Measurements from ENCODE around the gene ATG4A. TPM values are rescaled to one million over a fixed set of nuclear protein-coding genes. Genes with fewer than 3 reads are reported as not detected.

ATG4A gene
- total RNA-seq, 1 experiment from 2014 or later = 4.6 TPM

- H3K4me1 ChIP-seq = no peaks in the 10 kb centered on the region
- ChIA-PET POLR2A (no interaction called here), CTCF (no interaction called here)
- intact Hi-C loops (cut with micrococcal nuclease; ENCODE audit: unreplicated experiment) = no loop called here
- Mint-ChIP-seq H3K36me3 (ENCODE audit: insufficient read depth, unreplicated experiment) (no peaks in the 10 kb centered on the region), H3K4me3 (ENCODE audit: unreplicated experiment) (no peak overlapping the region), H3K9me3 (ENCODE audit: unreplicated experiment) (no peaks in the 10 kb centered on the region), H3K4me1 (ENCODE audit: low read depth, unreplicated experiment) (no peaks in the 10 kb centered on the region), H3K27me3 (ENCODE audit: insufficient read depth, unreplicated experiment) (no peaks in the 10 kb centered on the region), H3K27ac (ENCODE audit: unreplicated experiment) (no peak overlapping the region)
- DNase-seq = no peak
- H3K4me3 ChIP-seq (ENCODE audit: low read depth, low read length) = no peak overlapping the region
- no peak for TF ChIP-seq CTCF (IDR thresholded peaks at IDR 0.05; ENCODE audit: insufficient read depth in 1 of 2, low read depth in 1 of 2, low read length in 1 of 2, severe bottlenecking in 1 of 2, unreplicated experiment in 1 of 2)
- H3K27me3 ChIP-seq (replicated peaks; ENCODE audit: control insufficient read depth, insufficient read depth, low read length) = no peaks in the 10 kb centered on the region
- H3K9me3 ChIP-seq = no peaks in the 10 kb centered on the region
- H3K36me3 ChIP-seq (ENCODE audit: control insufficient read depth, insufficient read depth, low read length) = no peaks in the 10 kb centered on the region
- BruUV-seq (replicated peaks) = no TSS peak
Observed at GRCh38 chrX:108186811-108187210, 95.2 kb downstream of the ATG4A start.

GRCh38 chrX:108198420-108198819 is 106.8 kb downstream of the ATG4A start:
- H3K9me3 Mint-ChIP-seq (ENCODE audit: unreplicated experiment) = no peaks in the 10 kb centered on the region
- BruUV-seq (replicated peaks) = no TSS peak
- intact Hi-C loops (cut with micrococcal nuclease; ENCODE audit: unreplicated experiment) = no loop called here

GRCh38 chrX:108199041-108199440 is 107.5 kb downstream of the ATG4A start:
- CTCF ChIA-PET = no interaction called here
- no peaks in the 10 kb centered on the region for H3K4me1 Mint-ChIP-seq (ENCODE audit: low read depth, unreplicated experiment)
- H3K4me3 Mint-ChIP-seq (ENCODE audit: unreplicated experiment) = no peak overlapping the region
- no peaks in the 10 kb centered on the region for H3K36me3 Mint-ChIP-seq (ENCODE audit: insufficient read depth, unreplicated experiment)
- Histone ChIP-seq H3K36me3 (ENCODE audit: control insufficient read depth, insufficient read depth, low read length) (no peaks in the 10 kb centered on the region), H3K9me3 (no peaks in the 10 kb centered on the region), H3K4me3 (ENCODE audit: low read depth, low read length) (no peak overlapping the region), H3K27me3 (replicated peaks; ENCODE audit: control insufficient read depth, insufficient read depth, low read length) (no peaks in the 10 kb centered on the region), H3K4me1 (no peaks in the 10 kb centered on the region)
- TF ChIP-seq CTCF (IDR thresholded peaks at IDR 0.05; ENCODE audit: insufficient read depth in 1 of 2, low read depth in 1 of 2, low read length in 1 of 2, severe bottlenecking in 1 of 2, unreplicated experiment in 1 of 2) = no peak
- no peak overlapping the region for H3K27ac Mint-ChIP-seq (ENCODE audit: unreplicated experiment)
- POLR2A ChIA-PET = no interaction called here
- DNase-seq = no peak
- no TSS peak for BruUV-seq (replicated peaks)
- no peaks in the 10 kb centered on the region for H3K9me3 Mint-ChIP-seq (ENCODE audit: unreplicated experiment)
- intact Hi-C loops (cut with micrococcal nuclease; ENCODE audit: unreplicated experiment) = no loop called here
- no peaks in the 10 kb centered on the region for H3K27me3 Mint-ChIP-seq (ENCODE audit: insufficient read depth, unreplicated experiment)

More at GRCh38 chrX:108198420-108198819, 106.8 kb downstream of the ATG4A start:
- ChIA-PET CTCF (no interaction called here), POLR2A (no interaction called here)
- H3K4me1 ChIP-seq = no peaks in the 10 kb centered on the region
- Mint-ChIP-seq H3K4me1 (ENCODE audit: low read depth, unreplicated experiment) (no peaks in the 10 kb centered on the region), H3K27ac (ENCODE audit: unreplicated experiment) (no peak overlapping the region), H3K36me3 (ENCODE audit: insufficient read depth, unreplicated experiment) (no peaks in the 10 kb centered on the region), H3K27me3 (ENCODE audit: insufficient read depth, unreplicated experiment) (no peaks in the 10 kb centered on the region), H3K4me3 (ENCODE audit: unreplicated experiment) (no peak overlapping the region)
- TF ChIP-seq CTCF (IDR thresholded peaks at IDR 0.05; ENCODE audit: insufficient read depth in 1 of 2, low read depth in 1 of 2, low read length in 1 of 2, severe bottlenecking in 1 of 2, unreplicated experiment in 1 of 2) = no peak
- H3K36me3 ChIP-seq (ENCODE audit: control insufficient read depth, insufficient read depth, low read length) = no peaks in the 10 kb centered on the region
- H3K9me3 ChIP-seq = no peaks in the 10 kb centered on the region
- no peak for DNase-seq
- no peaks in the 10 kb centered on the region for H3K27me3 ChIP-seq (replicated peaks; ENCODE audit: control insufficient read depth, insufficient read depth, low read length)
- no peak overlapping the region for H3K4me3 ChIP-seq (ENCODE audit: low read depth, low read length)
